HEK293 (cell line): ENCODE results near the gene GLCE.

Experiments
- CTCF ChIA-PET: fragments of 350-600 bp; formaldehyde crosslinking; extraction: SDS; loops from one replicate; lab custom pipeline; 2021; ENCODE audit warnings: antibody characterized with exemption; lab: Yijun Ruan, JAX
- POLR2A ChIA-PET: fragments of 300-600 bp; formaldehyde crosslinking; extraction: SDS; loops from one replicate; lab custom pipeline; 2020; ENCODE audit warnings: antibody characterized with exemption, inconsistent platforms; lab: Yijun Ruan, JAX
- H3K27ac ChIP-seq: fragments of 200-500 bp; sonication (Bioruptor generic); 2 replicates; pipeline ENCODE4 v1.5.1; 2014; ENCODE audit warnings: low read depth, low read length, control low read depth, inconsistent platforms; ENCODE audit errors: extremely low read depth
- H3K36me3 ChIP-seq, 2 experiments: fragments of 200-500 bp in 1 of 2; sonication (Bioruptor generic) in 1 of 2; 1 replicate in 1 of 2; 2 replicates in 1 of 2; pipeline ENCODE4 v1.5.1; 2014 to 2017; ENCODE audit warnings: inconsistent platforms in 2 of 2, low read length in 2 of 2; ENCODE audit not compliant: control insufficient read depth in 2 of 2, insufficient read depth in 1 of 2
- H3K4me1 ChIP-seq: fragments of 200-500 bp; sonication (Bioruptor generic); 2 replicates; pipeline ENCODE4 v1.5.1; 2014; ENCODE audit warnings: mild to moderate bottlenecking, low read length, inconsistent platforms; ENCODE audit not compliant: control insufficient read depth, insufficient read depth
- H3K4me3 ChIP-seq: 2 replicates; pipeline ENCODE4 v1.5.1; 2011; ENCODE audit warnings: low read depth, mild to moderate bottlenecking, control low read depth, low read length, moderate library complexity
- H3K9me3 ChIP-seq: fragments of 200-500 bp; sonication (Bioruptor generic); 2 replicates; pipeline ENCODE4 v1.5.1; 2014; ENCODE audit warnings: low read depth, low read length, inconsistent platforms; ENCODE audit not compliant: control insufficient read depth, insufficient read depth
- KLF16 ChIP-seq: fragments of 450-650 bp; formaldehyde crosslinking; IDR thresholded peaks from 2 replicates; pipeline ENCODE4 v1.5.1; 2017; ENCODE audit warnings: missing biosample characterization, missing genetic modification characterization
- KLF7 ChIP-seq: fragments of 450-650 bp; formaldehyde crosslinking; IDR thresholded peaks from 2 replicates; pipeline ENCODE4 v1.5.1; 2016; ENCODE audit warnings: missing biosample characterization, missing genetic modification characterization, borderline replicate concordance
- KLF9 ChIP-seq: fragments of 450-650 bp; formaldehyde crosslinking; IDR thresholded peaks from 2 replicates; pipeline ENCODE4 v1.5.1; 2016; ENCODE audit warnings: missing biosample characterization, missing genetic modification characterization, low read depth
- MYNN ChIP-seq: fragments of 450-650 bp; formaldehyde crosslinking; IDR thresholded peaks from 2 replicates; pipeline ENCODE4 v1.5.1; 2016; ENCODE audit warnings: missing biosample characterization, missing genetic modification characterization, borderline replicate concordance
- MZF1 ChIP-seq: fragments of 450-650 bp; formaldehyde crosslinking; IDR thresholded peaks from 2 replicates; pipeline ENCODE4 v1.5.1; 2017; ENCODE audit warnings: missing biosample characterization, missing genetic modification characterization, borderline replicate concordance
- SCRT1 ChIP-seq: fragments of 450-650 bp; formaldehyde crosslinking; IDR thresholded peaks from 2 replicates; pipeline ENCODE4 v1.5.1; 2016; ENCODE audit warnings: missing biosample characterization, missing genetic modification characterization, borderline replicate concordance
- SP2 ChIP-seq: fragments of 450-650 bp; formaldehyde crosslinking; IDR thresholded peaks from 2 replicates; pipeline ENCODE4 v1.5.1; 2016; ENCODE audit warnings: missing biosample characterization, missing genetic modification characterization
- ZBTB21 ChIP-seq: fragments of 450-650 bp; formaldehyde crosslinking; IDR thresholded peaks from 2 replicates; pipeline ENCODE4 v1.5.1; 2017; ENCODE audit warnings: missing biosample characterization, missing genetic modification characterization
- ZBTB7A ChIP-seq: fragments of 450-650 bp; formaldehyde crosslinking; IDR thresholded peaks from 2 replicates; pipeline ENCODE4 v1.5.1; 2016; ENCODE audit warnings: low read depth, missing biosample characterization, missing genetic modification characterization
- ZNF184 ChIP-seq: fragments of 450-650 bp; IDR thresholded peaks from 2 replicates; pipeline ENCODE4 v1.5.1; 2018; ENCODE audit warnings: missing biosample characterization, mild to moderate bottlenecking, missing genetic modification characterization
- ZNF266 ChIP-seq: fragments of 450-650 bp; formaldehyde crosslinking; IDR thresholded peaks from 2 replicates; pipeline ENCODE4 v1.5.1; 2016; ENCODE audit warnings: missing biosample characterization, missing genetic modification characterization, low read depth
- ZNF335 ChIP-seq: fragments of 450-650 bp; formaldehyde crosslinking; conservative IDR thresholded peaks from 2 replicates; pipeline ENCODE4 v1.5.1; 2016; ENCODE audit warnings: missing biosample characterization, missing genetic modification characterization
- ZNF350 ChIP-seq: fragments of 450-650 bp; formaldehyde crosslinking; IDR thresholded peaks from 2 replicates; pipeline ENCODE4 v1.5.0; 2017; ENCODE audit warnings: missing biosample characterization, mild to moderate bottlenecking, missing genetic modification characterization
- ZNF354C ChIP-seq: fragments of 450-650 bp; formaldehyde crosslinking; IDR thresholded peaks from 2 replicates; pipeline ENCODE4 v1.5.1; 2016; ENCODE audit warnings: missing biosample characterization, missing genetic modification characterization, low read depth, borderline replicate concordance
- ZNF391 ChIP-seq: fragments of 450-650 bp; formaldehyde crosslinking; IDR thresholded peaks from 2 replicates; pipeline ENCODE4 v1.5.1; 2016; ENCODE audit warnings: low read depth, missing biosample characterization, missing genetic modification characterization, borderline replicate concordance
- ZNF404 ChIP-seq: fragments of 450-650 bp; formaldehyde crosslinking; IDR thresholded peaks from 2 replicates; pipeline ENCODE4 v1.5.1; 2017; ENCODE audit warnings: missing biosample characterization, missing genetic modification characterization
- ZNF433 ChIP-seq: fragments of 450-650 bp; formaldehyde crosslinking; IDR thresholded peaks from 2 replicates; pipeline ENCODE4 v1.5.1; 2016; ENCODE audit warnings: missing biosample characterization, missing genetic modification characterization, low read depth
- ZNF510 ChIP-seq: fragments of 450-650 bp; formaldehyde crosslinking; IDR thresholded peaks from 2 replicates; pipeline ENCODE4 v1.5.1; 2018; ENCODE audit warnings: mild to moderate bottlenecking, missing genetic modification characterization, missing biosample characterization; ENCODE audit not compliant: insufficient replicate concordance
- ZNF548 ChIP-seq: fragments of 450-650 bp; formaldehyde crosslinking; IDR thresholded peaks from 2 replicates; pipeline ENCODE4 v1.5.1; 2016; ENCODE audit warnings: missing biosample characterization, missing genetic modification characterization
- ZNF777 ChIP-seq: fragments of 450-650 bp; formaldehyde crosslinking; IDR thresholded peaks from 2 replicates; pipeline ENCODE4 v1.5.1; 2017; ENCODE audit warnings: missing biosample characterization, missing genetic modification characterization, borderline replicate concordance
- ZSCAN16 ChIP-seq: fragments of 450-650 bp; formaldehyde crosslinking; IDR thresholded peaks from 2 replicates; pipeline ENCODE4 v1.5.1; 2016; ENCODE audit warnings: missing biosample characterization, missing genetic modification characterization
- ZXDB ChIP-seq: fragments of 450-650 bp; formaldehyde crosslinking; IDR thresholded peaks from 2 replicates; pipeline ENCODE4 v1.5.1; 2016; ENCODE audit warnings: missing biosample characterization, missing genetic modification characterization
- TF ChIP-seq, protein P1 (sequence below): fragments of 450-650 bp; IDR thresholded peaks from 2 replicates; pipeline ENCODE4 v1.5.1; 2018; ENCODE audit warnings: missing biosample characterization, mild to moderate bottlenecking, missing genetic modification characterization
- TF ChIP-seq, protein P2 (sequence below): IDR thresholded peaks from 2 replicates; pipeline ENCODE4 v1.6.1; 2011; ENCODE audit warnings: mild to moderate bottlenecking, low read depth, low read length, borderline replicate concordance
- TF ChIP-seq, protein P3 (sequence below): fragments of 450-650 bp; formaldehyde crosslinking; IDR thresholded peaks from 2 replicates; pipeline ENCODE4 v1.5.1; 2016; ENCODE audit warnings: missing biosample characterization, missing genetic modification characterization
- TF ChIP-seq, protein P4 (sequence below): fragments of 450-650 bp; formaldehyde crosslinking; IDR thresholded peaks from 2 replicates; pipeline ENCODE4 v1.5.1; 2016; ENCODE audit warnings: missing biosample characterization, missing genetic modification characterization
- TF ChIP-seq, protein P5 (sequence below): fragments of 450-650 bp; formaldehyde crosslinking; IDR thresholded peaks from 2 replicates; pipeline ENCODE4 v1.5.1; 2016; ENCODE audit warnings: missing biosample characterization, missing genetic modification characterization
- TF ChIP-seq, protein P6 (sequence below): fragments of 450-650 bp; formaldehyde crosslinking; IDR thresholded peaks from 2 replicates; pipeline ENCODE4 v1.5.1; 2016; ENCODE audit warnings: missing biosample characterization, missing genetic modification characterization

GLCE gene

DNA sequence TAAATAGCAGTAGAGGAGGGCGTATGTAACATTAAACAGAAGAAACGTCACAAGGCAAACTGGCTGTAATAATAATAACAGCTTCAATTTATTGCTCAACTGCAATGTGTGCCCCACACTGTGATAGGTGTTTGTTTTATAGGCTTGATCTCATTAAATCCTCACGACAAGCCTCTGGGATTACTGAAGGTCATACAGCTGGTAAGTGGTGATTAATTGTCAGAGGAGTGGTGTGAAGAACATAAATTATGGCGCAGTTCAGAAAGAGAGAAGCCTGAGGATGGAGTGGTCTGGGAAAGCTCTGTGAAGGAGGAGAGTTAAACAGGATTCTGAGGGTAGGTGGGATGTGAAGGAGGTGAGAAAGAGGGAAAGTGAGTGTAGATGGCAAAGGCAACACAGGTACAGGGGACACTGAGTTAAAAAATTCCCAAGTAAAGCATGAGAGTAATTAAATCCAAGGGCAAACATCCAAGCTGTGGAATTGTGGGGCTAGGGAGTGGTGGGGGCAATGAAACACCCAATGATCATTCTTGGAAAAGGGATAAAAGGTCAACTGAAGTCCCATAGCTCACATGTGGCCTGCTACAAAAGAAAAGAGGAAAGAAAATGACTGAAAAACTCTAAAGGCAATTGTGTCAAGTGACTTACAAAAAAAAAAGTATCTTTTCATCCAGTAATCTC is 16.5 kb upstream of the GLCE start:
- H3K36me3 ChIP-seq, result no peaks in the 10 kb centered on the region
- H3K27ac ChIP-seq, result peak overlapping the region; percentile 35
- H3K9me3 ChIP-seq, result no peaks in the 10 kb centered on the region
- no peak overlapping the region for H3K4me3 ChIP-seq
- CTCF ChIA-PET, result interaction anchor here (0.5 to 2.2 kb wide), 7 partner anchors 22 to 988 kb away, joined by 3 to 5 read pairs (median 4); no protein-coding TSS in a partner anchor
- H3K4me1 ChIP-seq, result peaks cover 43% of the 10 kb centered on the region
- POLR2A ChIA-PET, result interaction anchor here (1.4 to 2.4 kb wide), 2 partner anchors 14 to 16 kb away, joined by 4 to 11 read pairs; partner anchors contain the start of gene GLCE
- TF ChIP-seq ZNF184 (tag by site-specific recombination) (no peak), SCRT1 (tag by site-specific recombination) (peak; percentile 82), ZNF266 (peak; percentile 86; the same call in 1 of the 2 replicates), ZNF433 (tag by site-specific recombination) (no peak), ZBTB7A (tag by site-specific recombination) (no peak), ZSCAN16 (tag by site-specific recombination) (peak; percentile 84), ZNF777 (tag by site-specific recombination) (no peak), ZNF548 (tag by site-specific recombination) (no peak), ZBTB21 (tag by site-specific recombination) (peak; percentile 86), MYNN (no peak), ZNF404 (no peak), ZNF510 (tag by site-specific recombination) (peak; percentile 46), ZNF391 (tag by site-specific recombination) (no peak), ZNF335 (tag by site-specific recombination) (0 out of 2 replicates have a peak, but pooled peaks have one; percentile 30), KLF16 (tag by site-specific recombination) (peak; percentile 85), KLF9 (tag by site-specific recombination) (no peak), ZNF354C (tag by site-specific recombination) (no peak), KLF7 (peak; percentile 97; the same call in 1 of the 2 replicates), MZF1 (tag by site-specific recombination) (no peak), ZNF350 (tag by site-specific recombination) (no peak), SP2 (peak; percentile 29; the same call in 1 of the 2 replicates), ZXDB (peak; percentile 96)
- TF ChIP-seq, protein P1, sequence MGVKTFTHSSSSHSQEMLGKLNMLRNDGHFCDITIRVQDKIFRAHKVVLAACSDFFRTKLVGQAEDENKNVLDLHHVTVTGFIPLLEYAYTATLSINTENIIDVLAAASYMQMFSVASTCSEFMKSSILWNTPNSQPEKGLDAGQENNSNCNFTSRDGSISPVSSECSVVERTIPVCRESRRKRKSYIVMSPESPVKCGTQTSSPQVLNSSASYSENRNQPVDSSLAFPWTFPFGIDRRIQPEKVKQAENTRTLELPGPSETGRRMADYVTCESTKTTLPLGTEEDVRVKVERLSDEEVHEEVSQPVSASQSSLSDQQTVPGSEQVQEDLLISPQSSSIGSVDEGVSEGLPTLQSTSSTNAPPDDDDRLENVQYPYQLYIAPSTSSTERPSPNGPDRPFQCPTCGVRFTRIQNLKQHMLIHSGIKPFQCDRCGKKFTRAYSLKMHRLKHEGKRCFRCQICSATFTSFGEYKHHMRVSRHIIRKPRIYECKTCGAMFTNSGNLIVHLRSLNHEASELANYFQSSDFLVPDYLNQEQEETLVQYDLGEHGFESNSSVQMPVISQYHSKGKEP (tag by site-specific recombination), result peak; percentile 87
- TF ChIP-seq, protein P2, sequence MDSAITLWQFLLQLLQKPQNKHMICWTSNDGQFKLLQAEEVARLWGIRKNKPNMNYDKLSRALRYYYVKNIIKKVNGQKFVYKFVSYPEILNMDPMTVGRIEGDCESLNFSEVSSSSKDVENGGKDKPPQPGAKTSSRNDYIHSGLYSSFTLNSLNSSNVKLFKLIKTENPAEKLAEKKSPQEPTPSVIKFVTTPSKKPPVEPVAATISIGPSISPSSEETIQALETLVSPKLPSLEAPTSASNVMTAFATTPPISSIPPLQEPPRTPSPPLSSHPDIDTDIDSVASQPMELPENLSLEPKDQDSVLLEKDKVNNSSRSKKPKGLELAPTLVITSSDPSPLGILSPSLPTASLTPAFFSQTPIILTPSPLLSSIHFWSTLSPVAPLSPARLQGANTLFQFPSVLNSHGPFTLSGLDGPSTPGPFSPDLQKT, result no peak
- TF ChIP-seq, protein P3, sequence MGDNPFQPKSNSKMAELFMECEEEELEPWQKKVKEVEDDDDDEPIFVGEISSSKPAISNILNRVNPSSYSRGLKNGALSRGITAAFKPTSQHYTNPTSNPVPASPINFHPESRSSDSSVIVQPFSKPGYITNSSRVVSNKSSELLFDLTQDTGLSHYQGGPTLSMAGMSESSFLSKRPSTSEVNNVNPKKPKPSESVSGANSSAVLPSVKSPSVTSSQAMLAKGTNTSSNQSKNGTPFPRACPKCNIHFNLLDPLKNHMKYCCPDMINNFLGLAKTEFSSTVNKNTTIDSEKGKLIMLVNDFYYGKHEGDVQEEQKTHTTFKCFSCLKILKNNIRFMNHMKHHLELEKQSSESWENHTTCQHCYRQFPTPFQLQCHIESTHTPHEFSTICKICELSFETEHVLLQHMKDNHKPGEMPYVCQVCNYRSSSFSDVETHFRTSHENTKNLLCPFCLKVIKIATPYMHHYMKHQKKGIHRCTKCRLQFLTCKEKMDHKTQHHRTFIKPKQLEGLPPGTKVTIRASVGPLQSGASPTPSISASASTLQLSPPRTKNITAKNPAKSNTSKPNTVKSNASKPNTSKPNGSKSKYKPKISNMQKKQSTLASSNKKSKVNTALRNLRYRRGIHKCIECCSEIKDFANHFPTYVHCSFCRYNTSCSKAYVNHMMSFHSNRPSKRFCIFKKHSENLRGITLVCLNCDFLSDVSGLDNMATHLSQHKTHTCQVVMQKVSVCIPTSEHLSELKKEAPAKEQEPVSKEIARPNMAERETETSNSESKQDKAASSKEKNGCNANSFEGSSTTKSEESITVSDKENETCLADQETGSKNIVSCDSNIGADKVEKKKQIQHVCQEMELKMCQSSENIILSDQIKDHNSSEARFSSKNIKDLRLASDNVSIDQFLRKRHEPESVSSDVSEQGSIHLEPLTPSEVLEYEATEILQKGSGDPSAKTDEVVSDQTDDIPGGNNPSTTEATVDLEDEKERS (tag by site-specific recombination), result no peak
- TF ChIP-seq, protein P4, sequence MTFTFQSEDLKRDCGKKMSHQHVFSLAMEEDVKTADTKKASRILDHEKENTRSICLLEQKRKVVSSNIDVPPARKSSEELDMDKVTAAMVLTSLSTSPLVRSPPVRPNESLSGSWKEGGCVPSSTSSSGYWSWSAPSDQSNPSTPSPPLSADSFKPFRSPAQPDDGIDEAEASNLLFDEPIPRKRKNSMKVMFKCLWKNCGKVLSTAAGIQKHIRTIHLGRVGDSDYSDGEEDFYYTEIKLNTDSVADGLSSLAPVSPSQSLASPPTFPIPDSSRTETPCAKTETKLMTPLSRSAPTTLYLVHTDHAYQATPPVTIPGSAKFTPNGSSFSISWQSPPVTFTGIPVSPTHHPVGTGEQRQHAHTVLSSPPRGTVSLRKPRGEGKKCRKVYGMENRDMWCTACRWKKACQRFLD (tag by site-specific recombination), result no peak
- TF ChIP-seq, protein P5, sequence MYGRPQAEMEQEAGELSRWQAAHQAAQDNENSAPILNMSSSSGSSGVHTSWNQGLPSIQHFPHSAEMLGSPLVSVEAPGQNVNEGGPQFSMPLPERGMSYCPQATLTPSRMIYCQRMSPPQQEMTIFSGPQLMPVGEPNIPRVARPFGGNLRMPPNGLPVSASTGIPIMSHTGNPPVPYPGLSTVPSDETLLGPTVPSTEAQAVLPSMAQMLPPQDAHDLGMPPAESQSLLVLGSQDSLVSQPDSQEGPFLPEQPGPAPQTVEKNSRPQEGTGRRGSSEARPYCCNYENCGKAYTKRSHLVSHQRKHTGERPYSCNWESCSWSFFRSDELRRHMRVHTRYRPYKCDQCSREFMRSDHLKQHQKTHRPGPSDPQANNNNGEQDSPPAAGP (tag by site-specific recombination), result peak; percentile 100
- TF ChIP-seq, protein P6, sequence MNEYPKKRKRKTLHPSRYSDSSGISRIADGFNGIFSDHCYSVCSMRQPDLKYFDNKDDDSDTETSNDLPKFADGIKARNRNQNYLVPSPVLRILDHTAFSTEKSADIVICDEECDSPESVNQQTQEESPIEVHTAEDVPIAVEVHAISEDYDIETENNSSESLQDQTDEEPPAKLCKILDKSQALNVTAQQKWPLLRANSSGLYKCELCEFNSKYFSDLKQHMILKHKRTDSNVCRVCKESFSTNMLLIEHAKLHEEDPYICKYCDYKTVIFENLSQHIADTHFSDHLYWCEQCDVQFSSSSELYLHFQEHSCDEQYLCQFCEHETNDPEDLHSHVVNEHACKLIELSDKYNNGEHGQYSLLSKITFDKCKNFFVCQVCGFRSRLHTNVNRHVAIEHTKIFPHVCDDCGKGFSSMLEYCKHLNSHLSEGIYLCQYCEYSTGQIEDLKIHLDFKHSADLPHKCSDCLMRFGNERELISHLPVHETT, result 0 out of 2 replicates have a peak, but pooled peaks have one; percentile 50
